Uterus (tissue), 2 donors: ENCODE measurements around the gene TMOD2.

Experiments
- CTCF ChIP-seq, 4 experiments: fragments of 200-600 bp in 2 of 4; fragments of 450-650 bp in 2 of 4; sonication (generic) in 2 of 4; IDR thresholded peaks; one replicate each; pipeline ENCODE4 v1.5.1; 2016 to 2019; ENCODE audit warnings: antibody characterized with exemption in 4 of 4, mild to moderate bottlenecking in 2 of 4, moderate library complexity in 1 of 4
- POLR2A ChIP-seq, 2 donors: fragments of 450-650 bp; IDR thresholded peaks; one replicate each; pipeline ENCODE4 v1.6.1; 2016; ENCODE audit warnings: antibody characterized with exemption in 2 of 2, mild to moderate bottlenecking in 1 of 2, moderate library complexity in 1 of 2

GRCh38 chr15:51830276-51830806 is 78.9 kb downstream of the TMOD2 start:
- TF ChIP-seq CTCF (IDR thresholded peaks at IDR 0.05) (no peak), POLR2A (IDR thresholded peaks at IDR 0.05) (no peak)
